K562 (cell line): ENCODE measurements around the gene PRXL2B. TPM values are rescaled to one million over a fixed set of nuclear protein-coding genes. Genes with fewer than 3 reads are reported as not detected.

Experiments used
- BMI1 ChIP-seq: fragments of 150-350 bp; IDR thresholded peaks from 2 replicates; pipeline ENCODE4 v1.6.1; 2014; ENCODE audit warnings: low read length
- C11orf30 ChIP-seq: fragments of 450-650 bp; IDR thresholded peaks from 2 replicates; pipeline ENCODE4 v1.6.1; 2016; ENCODE audit warnings: low read depth, mild to moderate bottlenecking
- CHCHD3 ChIP-seq: fragments of 250-450 bp; sonication (Bioruptor Pico); IDR thresholded peaks from 2 replicates; pipeline ENCODE4 v2.1.2; 2022; ENCODE audit warnings: mild to moderate bottlenecking
- CHD4 ChIP-seq: fragments of 200-600 bp; sonication (generic); IDR thresholded peaks from 3 replicates; pipeline ENCODE4 v1.6.1; 2012; ENCODE audit warnings: low read depth, mild to moderate bottlenecking, mixed read lengths, low read length, inconsistent platforms; ENCODE audit not compliant: insufficient read depth, insufficient replicate concordance, poor library complexity, severe bottlenecking
- CREM ChIP-seq: IDR thresholded peaks from 2 replicates; pipeline ENCODE4 v1.6.1; 2014; ENCODE audit warnings: antibody characterized with exemption, low read depth
- IRF1 ChIP-seq: sonication (generic); formaldehyde crosslinking; IDR thresholded peaks from 2 replicates; pipeline ENCODE4 v1.8.0; 2022; ENCODE audit warnings: missing genetic modification reagents, mild to moderate bottlenecking, borderline replicate concordance
- IRF2 ChIP-seq: sonication (generic); formaldehyde crosslinking; IDR thresholded peaks from 2 replicates; pipeline ENCODE4 v1.8.1; 2022; ENCODE audit warnings: mild to moderate bottlenecking, missing genetic modification reagents
- KAT8 ChIP-seq: fragments of 450-650 bp; IDR thresholded peaks from 2 replicates; pipeline ENCODE4 v1.6.1; 2016; ENCODE audit warnings: low read depth, mild to moderate bottlenecking
- NR2F6 ChIP-seq: fragments of 450-650 bp; formaldehyde crosslinking; IDR thresholded peaks from 2 replicates; pipeline ENCODE4 v1.4.0; 2020; ENCODE audit warnings: mild to moderate bottlenecking
- PATZ1 ChIP-seq: fragments of 250-450 bp; sonication (Bioruptor Pico); IDR thresholded peaks from 2 replicates; pipeline ENCODE4 v1.5.0; 2020; ENCODE audit warnings: mild to moderate bottlenecking, borderline replicate concordance
- POLR2H ChIP-seq: IDR thresholded peaks from 2 replicates; pipeline ENCODE4 v1.6.1; 2016; ENCODE audit warnings: missing genetic modification characterization, low read depth, mild to moderate bottlenecking, control low read depth, missing compliant biosample characterization, moderate library complexity
- SNAPC5 ChIP-seq: fragments of 250-450 bp; sonication (Bioruptor Pico); IDR thresholded peaks from 2 replicates; pipeline ENCODE4 v1.8.0; 2021; ENCODE audit warnings: moderate library complexity, mild to moderate bottlenecking, inconsistent platforms
- STAT6 ChIP-seq: sonication (generic); formaldehyde crosslinking; IDR thresholded peaks from 2 replicates; pipeline ENCODE4 v1.8.1; 2023; ENCODE audit warnings: mild to moderate bottlenecking, missing genetic modification reagents
- TAF15 ChIP-seq: fragments of 200-400 bp; formaldehyde crosslinking; IDR thresholded peaks from 2 replicates; pipeline ENCODE4 v1.6.1; 2017; ENCODE audit warnings: mild to moderate bottlenecking, low read depth, low read length, moderate library complexity
- TEAD4 ChIP-seq, 2 experiments: sonication (generic) in 1 of 2; formaldehyde crosslinking in 1 of 2; IDR thresholded peaks; 2 replicates each; pipeline versions ENCODE4 v1.6.1 to v1.8.0; 2012 to 2022; ENCODE audit warnings: borderline replicate concordance in 1 of 2, inconsistent platforms in 1 of 2, low read length in 1 of 2, mild to moderate bottlenecking in 1 of 2, missing genetic modification reagents in 1 of 2
- ZC3H11A ChIP-seq: IDR thresholded peaks from 2 replicates; pipeline ENCODE4 v1.6.1; 2012; ENCODE audit warnings: low read depth, low read length, improper control_type of control experiment
- ZKSCAN8 ChIP-seq: fragments of 200-800 bp; sonication (Bioruptor generic); IDR thresholded peaks from 2 replicates; pipeline ENCODE4 v1.6.1; 2016; ENCODE audit warnings: missing genetic modification characterization, missing compliant biosample characterization
- ZNF134 ChIP-seq: fragments of 250-450 bp; sonication (Bioruptor Pico); conservative IDR thresholded peaks from 2 replicates; pipeline ENCODE4 v1.4.0; 2020
- ZNF263 ChIP-seq: sonication (generic); formaldehyde crosslinking; IDR thresholded peaks from 2 replicates; pipeline ENCODE4 v1.8.0; 2022; ENCODE audit warnings: mild to moderate bottlenecking, missing genetic modification reagents, borderline replicate concordance
- ZNF507 ChIP-seq: conservative IDR thresholded peaks from 2 replicates; pipeline ENCODE4 v1.6.1; 2017; ENCODE audit warnings: missing genetic modification characterization, missing compliant biosample characterization
- ZNF655 ChIP-seq: fragments of 250-450 bp; sonication (Bioruptor Pico); IDR thresholded peaks from 2 replicates; pipeline ENCODE4 v1.5.0; 2021
- ZSCAN32 ChIP-seq: fragments of 450-650 bp; formaldehyde crosslinking; IDR thresholded peaks from 2 replicates; pipeline ENCODE4 v1.4.0; 2020; ENCODE audit warnings: mild to moderate bottlenecking, moderate library complexity
- polyA plus RNA-seq, 8 experiments: library from polyadenylated mRNA; depleted of rRNA in 4 of 8; stranded (reverse) in 5 of 8; unstranded in 3 of 8; fragments of >200 nt; fragmentation: Nextera tagmentation in 2 of 8; fragmentation: Illumina TruSeq in 1 of 8; extraction: Ambion mirVana in 2 of 8; extraction: Trizol in 1 of 8; gene quantifications; 2 replicates each; pipeline versions ENCODE4 v1.2.1 to v1.2.3, GENCODE V29; 2011 to 2014; ENCODE audit warnings: inconsistent platforms in 1 of 8, missing spikeins in 1 of 8
- total RNA-seq, 7 experiments: library from RNA; depleted of rRNA in 6 of 7; stranded (reverse); fragments of >200 nt in 6 of 7; fragmentation: Illumina TruSeq in 2 of 7; extraction: Trizol in 2 of 7; gene quantifications; 2 replicates each; pipeline versions ENCODE4 v1.2.1 to v1.2.3, GENCODE V29; 2011 to 2021; ENCODE audit warnings: low replicate concordance in 1 of 7

Gene PRXL2B
- total and polyA plus RNA-seq, 9 of the 15 experiments (the other 6 are each of a cell fraction or from before 2014, with no cell fraction given): 0.99 to 25.3 (median 11.8) TPM

GRCh38 chr1:2555634-2556276 is 30.8 kb upstream of the PRXL2B start (continued):
- TF ChIP-seq PATZ1 (CRISPR knock-in tag): no peak
- no peak for TF ChIP-seq CHD4
- TF ChIP-seq ZNF507: no peak
- TF ChIP-seq ZNF263 (CRISPR knock-in tag): no peak
- TF ChIP-seq ZSCAN32: no peak
- TF ChIP-seq POLR2H (tag): no peak
- TF ChIP-seq TEAD4 (IDR thresholded peaks at IDR 0.05; ENCODE audit: low read length): no peak
- no peak for TF ChIP-seq TEAD4 (CRISPR knock-in tag; IDR thresholded peaks at IDR 0.05; ENCODE audit: borderline replicate concordance)
- no peak for TF ChIP-seq ZC3H11A
- no peak for TF ChIP-seq TAF15
- TF ChIP-seq KAT8: no peak
- TF ChIP-seq NR2F6 (CRISPR knock-in tag): no peak
- TF ChIP-seq C11orf30: no peak
- TF ChIP-seq IRF2 (CRISPR knock-in tag): no peak
- no peak for TF ChIP-seq BMI1
- no peak for TF ChIP-seq SNAPC5 (CRISPR knock-in tag)
- TF ChIP-seq CHCHD3 (CRISPR knock-in tag): no peak
- TF ChIP-seq ZKSCAN8 (CRISPR knock-in tag): no peak
- no peak for TF ChIP-seq IRF1 (CRISPR knock-in tag)
- TF ChIP-seq CREM: no peak
- TF ChIP-seq ZNF134: no peak
- no peak for TF ChIP-seq ZNF655 (CRISPR knock-in tag)
- no peak for TF ChIP-seq STAT6
